ENCODE results near the gene DNM3.

DNM3 gene

GRCh38 chr1:171873664-171874063 lies 32.4 kb downstream of the DNM3 start:
- DNase-seq, result no peak

GRCh38 chr1:171877701-171878100 lies 36.4 kb downstream of the DNM3 start:
- DNase-seq, result no peak

- no peak for DNase-seq
Observed at GRCh38 chr1:171879556-171879955, 38.3 kb downstream of the DNM3 start.

DNA sequence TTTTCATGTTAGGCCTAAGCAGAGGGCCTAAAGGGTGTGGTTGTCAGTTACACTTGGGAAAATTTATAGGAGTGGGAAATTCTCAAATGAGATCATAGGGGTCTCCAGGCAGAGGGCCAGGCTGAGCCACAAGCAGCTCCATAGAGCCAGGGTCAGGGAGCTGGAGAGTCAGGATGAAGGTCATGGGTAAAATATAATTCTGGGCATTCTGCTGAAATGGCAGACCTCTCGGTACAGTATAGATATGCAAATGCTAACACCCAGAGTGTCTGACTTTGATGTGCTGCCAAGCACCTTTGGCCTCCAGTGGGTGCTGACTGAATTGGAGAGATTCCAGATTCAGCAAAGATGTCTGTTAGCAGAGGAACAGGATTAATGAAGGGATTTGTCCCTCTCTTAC lies 40.1 kb downstream of the DNM3 start:
- no peak for DNase-seq

GRCh38 chr1:171883849-171884248 lies 42.6 kb downstream of the DNM3 start:
- no peak for DNase-seq

GRCh38 chr1:171884475-171884874 lies 43.2 kb downstream of the DNM3 start:
- DNase-seq, result no peak

- no peak for DNase-seq
Observed at GRCh38 chr1:171890131-171890530, 48.8 kb downstream of the DNM3 start.

DNA sequence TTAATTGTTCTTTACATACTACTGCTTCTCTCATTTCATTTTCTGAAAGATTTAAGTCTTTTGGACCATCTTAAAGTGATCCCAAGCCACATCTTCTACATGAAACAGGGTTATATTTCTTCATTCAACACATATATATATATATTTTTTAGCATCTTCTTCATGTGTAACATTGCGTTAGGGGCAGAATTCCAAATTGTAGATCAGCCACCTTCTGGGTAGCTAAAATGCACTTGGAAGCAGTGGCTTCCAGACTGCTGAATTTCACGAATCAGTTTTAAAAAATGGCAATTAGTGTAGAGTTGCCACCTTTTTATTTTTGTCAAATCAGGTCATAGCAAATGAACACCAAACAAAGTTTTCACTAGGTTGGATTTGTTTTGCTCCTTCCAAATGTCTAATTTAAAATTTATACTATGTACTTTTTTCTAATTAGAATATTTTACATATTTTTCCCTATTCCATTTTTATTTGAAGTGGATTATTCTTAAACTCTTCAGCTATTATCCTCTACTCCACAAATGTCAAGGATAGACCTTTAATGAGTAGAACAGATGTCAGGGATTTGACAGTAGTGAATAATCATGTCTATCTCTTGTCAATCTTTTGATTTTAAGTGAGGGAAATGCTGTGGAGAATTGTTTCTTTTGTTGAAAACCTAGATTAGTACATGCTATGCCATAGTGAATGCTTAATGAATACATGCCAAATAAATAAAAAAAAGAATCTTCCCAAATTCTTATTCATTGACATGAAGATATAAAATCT lies 55.8 kb downstream of the DNM3 start:
- no peak for DNase-seq

DNA sequence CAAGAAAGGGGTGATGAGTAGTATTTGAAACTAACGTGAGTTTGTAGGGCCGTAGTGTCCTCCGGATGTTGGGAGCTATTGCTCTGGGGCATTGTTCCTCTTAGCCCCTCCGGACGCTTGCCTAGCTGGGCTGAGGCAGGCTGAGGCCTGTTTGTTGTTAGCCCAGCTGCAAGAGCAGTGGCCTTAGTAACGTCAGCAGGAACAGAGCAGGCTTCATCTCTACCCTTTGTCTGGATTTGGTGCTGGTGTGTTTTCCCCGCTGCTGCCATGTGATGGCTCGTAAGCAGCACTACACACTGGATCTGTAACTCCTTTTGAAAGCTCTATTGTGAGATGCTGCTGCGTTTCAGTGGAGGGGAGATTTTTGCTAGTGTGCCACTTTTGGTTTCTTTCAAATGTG lies 57.6 kb downstream of the DNM3 start:
- no peak for DNase-seq

GRCh38 chr1:171899838-171900237 lies 58.5 kb downstream of the DNM3 start:
- DNase-seq, result no peak

DNA sequence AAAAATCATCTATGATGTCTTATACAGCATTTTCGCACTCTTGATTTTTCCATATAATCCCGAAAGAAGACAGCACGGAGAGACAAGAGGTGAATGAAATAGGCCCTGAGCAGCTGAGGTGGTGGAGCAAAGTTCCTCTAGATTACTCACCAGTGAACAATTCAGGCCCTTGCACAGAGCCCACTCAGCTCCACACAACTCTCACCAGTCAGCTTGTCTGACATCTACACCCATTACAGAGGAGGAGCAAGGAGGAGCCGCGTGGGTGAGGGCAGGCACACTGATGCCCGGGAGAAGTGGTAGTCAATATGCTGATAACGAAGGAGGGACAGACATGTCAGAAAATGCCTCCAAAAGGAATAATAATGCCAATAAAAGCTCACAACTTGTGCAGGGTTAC lies 59.9 kb downstream of the DNM3 start:
- no peak for DNase-seq

DNA sequence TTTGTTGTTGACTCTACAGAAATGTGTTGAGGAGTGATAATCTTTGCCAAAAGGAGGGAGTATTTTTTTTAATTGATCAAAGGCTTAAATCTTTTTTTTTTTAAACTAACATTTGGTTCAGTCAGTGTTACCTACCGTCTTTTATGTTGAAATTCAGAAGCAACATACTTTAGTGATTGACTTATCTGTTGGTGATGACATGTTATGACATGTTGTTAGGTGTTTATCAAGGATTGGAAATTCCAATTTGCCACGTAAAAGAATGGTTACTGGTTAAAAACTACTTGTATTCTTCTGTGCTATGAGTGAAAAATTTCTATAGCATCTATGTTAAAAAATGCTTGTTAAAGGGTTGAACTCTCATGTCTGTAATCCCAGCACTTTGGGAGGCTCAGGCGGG lies 61.2 kb downstream of the DNM3 start:
- no peak for DNase-seq

- DNase-seq, result no peak
Observed at GRCh38 chr1:171904778-171905450, 63.6 kb downstream of the DNM3 start.

DNA sequence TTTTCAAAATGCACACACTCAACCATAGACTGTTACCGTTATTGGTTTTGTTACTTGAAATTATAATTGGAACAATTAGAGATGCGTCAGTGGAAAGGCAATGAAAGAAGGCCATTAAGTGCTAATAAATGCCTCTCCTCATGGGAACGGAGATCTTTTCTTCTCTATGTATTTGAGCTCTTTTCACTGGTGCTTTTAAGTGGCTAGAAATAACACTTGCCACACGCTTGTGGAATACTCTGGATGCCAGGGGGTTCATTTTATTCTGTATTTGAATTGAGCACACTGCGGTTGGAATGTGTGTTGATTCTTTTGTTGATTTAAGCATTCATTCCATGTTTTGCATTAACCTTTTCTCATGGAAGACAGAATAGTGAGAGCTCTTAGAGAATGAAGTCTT lies 68.4 kb downstream of the DNM3 start:
- no peak for DNase-seq

DNA sequence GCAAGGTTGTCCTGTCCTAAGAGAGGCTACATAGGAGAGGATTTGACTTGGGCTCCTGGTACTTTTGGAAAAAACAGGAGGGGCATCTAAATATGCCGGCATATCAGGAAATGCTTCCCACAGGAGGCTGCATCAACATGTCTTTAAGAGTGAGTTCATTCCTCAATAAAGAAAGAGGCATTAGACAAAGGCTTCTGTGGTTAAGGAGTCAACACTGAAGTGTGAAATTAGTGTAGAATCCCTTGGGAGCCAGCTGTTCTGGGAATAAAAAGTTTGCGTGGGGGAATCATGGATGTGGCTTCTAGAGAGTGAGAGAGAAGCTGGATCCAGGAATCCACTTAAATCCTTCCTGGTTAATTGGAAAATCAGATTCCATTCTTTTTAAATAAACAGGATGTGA lies 69.5 kb downstream of the DNM3 start:
- DNase-seq, result no peak

DNA sequence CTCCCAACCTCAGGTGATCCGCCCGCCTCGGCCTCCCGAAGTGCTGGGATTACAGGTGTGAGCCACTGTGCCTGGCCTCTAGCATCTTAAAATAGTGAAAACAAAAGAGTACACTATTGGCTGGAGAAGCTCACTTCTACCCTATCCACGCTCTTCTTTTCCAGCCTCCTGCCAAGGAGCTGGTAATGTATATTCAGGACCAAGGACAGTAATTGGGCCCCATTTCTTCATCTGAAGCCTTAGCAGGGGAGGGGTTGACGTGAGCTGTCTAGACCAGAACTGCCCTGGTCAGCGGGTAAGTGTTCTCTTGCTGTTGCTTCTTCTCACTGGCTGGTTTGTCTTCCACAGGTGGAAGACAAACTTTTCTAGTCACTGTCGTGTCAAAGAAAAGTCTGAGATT lies 70.2 kb downstream of the DNM3 start:
- DNase-seq, result no peak

DNA sequence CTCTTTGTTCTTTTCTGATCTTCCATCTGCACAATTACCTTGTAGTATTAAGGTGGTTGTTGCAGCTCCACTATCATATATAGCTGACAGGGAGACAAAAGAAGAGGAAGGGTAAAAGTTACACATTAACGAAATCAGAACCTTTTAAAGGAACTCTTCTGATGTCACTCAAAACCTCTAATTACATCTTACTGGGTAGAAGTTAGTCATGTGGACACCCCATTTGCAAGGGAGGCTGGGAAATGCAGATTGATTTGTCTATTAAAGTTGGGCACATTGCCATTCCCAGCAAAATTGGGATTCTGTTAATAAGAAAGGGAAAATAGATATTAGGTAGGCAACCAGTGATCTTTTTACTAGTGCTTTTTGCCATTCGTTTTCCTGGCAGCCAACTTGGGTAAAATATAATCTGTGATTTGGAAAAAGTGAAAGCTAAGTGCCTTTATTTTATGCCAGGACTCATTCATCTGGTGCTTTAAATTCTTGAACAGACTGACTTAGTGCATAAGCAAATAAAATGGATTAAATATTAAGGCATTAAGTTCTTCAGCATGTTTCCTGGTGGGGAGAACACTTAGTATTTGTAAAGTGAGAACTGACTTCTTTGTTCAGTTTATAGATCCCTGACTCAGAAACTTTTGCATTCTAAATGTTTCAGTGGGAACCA lies 71.3 kb downstream of the DNM3 start:
- DNase-seq, result no peak

GRCh38 chr1:171913385-171913784 lies 72.1 kb downstream of the DNM3 start:
- DNase-seq, result peak; percentile 8

- no peak for DNase-seq
Observed at GRCh38 chr1:171916315-171916771, 75.0 kb downstream of the DNM3 start.

- DNase-seq, result no peak
Observed at GRCh38 chr1:171917331-171917730, 76.0 kb downstream of the DNM3 start.

- DNase-seq, result no peak
Observed at GRCh38 chr1:171919891-171920887, 78.9 kb downstream of the DNM3 start.

- DNase-seq, result no peak
Observed at GRCh38 chr1:171922999-171923398, 81.7 kb downstream of the DNM3 start.

DNA sequence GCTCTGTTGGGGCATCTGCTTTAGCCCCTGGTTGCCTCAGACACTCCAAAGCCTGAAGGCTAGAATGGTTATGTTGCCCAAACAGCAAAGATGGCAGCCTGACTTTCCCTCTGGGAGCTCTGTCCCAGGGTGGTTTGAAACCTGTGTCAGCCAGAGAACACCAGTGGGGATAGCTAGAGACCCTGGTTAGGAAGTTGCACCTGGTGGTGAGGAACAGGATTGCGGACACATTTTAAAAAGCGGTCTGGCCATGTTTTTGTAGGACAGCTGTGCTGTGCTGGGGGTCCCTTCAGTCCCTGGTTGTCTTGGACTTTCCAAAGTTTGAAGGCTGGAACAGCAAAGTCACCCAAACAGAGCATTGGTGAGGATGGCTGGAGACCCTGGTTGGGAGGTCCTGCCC lies 87.8 kb downstream of the DNM3 start:
- DNase-seq, result no peak

All from NCI-H1694 (cell line).